GM12873 (cell line): Measurements from ENCODE around the gene ANKRD50.

Experiments
- TF ChIP-seq, protein P1 (sequence below): IDR thresholded peaks from 2 replicates; pipeline ENCODE4 v1.5.1; 2012; ENCODE audit warnings: low read depth, mild to moderate bottlenecking, moderate library complexity, low read length, control low read depth; ENCODE audit not compliant: insufficient read depth; ENCODE audit errors: missing control alignments

ANKRD50 gene

DNA sequence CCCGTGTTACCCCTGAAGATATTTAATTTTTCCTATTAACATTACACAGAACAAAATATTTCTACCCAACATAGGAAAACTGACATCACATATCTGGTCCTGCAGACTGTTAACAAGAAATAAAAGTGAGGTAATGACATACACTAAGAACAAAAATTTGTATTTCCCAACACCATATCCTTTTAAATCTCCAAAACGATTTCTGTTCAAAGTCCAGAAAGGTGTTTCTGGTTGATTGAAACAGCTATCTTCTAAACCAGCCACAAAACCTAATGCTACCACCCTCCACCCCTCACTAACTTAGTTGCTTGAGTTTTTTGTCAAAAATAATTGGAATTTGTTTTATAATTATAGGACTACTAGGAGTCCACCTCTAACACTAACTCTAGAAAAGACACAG is 7.1 kb downstream of the ANKRD50 start:
- TF ChIP-seq, protein P1, sequence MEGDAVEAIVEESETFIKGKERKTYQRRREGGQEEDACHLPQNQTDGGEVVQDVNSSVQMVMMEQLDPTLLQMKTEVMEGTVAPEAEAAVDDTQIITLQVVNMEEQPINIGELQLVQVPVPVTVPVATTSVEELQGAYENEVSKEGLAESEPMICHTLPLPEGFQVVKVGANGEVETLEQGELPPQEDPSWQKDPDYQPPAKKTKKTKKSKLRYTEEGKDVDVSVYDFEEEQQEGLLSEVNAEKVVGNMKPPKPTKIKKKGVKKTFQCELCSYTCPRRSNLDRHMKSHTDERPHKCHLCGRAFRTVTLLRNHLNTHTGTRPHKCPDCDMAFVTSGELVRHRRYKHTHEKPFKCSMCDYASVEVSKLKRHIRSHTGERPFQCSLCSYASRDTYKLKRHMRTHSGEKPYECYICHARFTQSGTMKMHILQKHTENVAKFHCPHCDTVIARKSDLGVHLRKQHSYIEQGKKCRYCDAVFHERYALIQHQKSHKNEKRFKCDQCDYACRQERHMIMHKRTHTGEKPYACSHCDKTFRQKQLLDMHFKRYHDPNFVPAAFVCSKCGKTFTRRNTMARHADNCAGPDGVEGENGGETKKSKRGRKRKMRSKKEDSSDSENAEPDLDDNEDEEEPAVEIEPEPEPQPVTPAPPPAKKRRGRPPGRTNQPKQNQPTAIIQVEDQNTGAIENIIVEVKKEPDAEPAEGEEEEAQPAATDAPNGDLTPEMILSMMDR, result no peak

DNA sequence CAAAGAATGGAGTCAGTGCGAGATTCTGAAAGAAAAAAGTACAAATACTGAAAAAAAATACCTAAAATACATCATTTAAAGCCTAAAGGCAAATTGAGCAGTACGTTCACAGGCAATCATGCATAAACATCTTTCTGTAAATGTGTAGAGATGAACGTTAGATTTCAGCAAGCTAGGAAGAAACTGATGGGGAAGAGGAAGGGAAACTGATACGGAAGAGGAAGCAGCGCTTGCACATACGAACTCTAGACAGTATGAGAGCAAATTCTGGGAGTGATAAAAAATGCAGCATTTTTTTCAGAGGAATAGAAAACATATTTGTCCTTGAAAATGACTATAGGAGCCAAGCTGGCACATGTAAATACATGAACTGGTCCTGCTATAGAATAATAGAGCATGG is 9.4 kb downstream of the ANKRD50 start:
- TF ChIP-seq, protein P1, result no peak

DNA sequence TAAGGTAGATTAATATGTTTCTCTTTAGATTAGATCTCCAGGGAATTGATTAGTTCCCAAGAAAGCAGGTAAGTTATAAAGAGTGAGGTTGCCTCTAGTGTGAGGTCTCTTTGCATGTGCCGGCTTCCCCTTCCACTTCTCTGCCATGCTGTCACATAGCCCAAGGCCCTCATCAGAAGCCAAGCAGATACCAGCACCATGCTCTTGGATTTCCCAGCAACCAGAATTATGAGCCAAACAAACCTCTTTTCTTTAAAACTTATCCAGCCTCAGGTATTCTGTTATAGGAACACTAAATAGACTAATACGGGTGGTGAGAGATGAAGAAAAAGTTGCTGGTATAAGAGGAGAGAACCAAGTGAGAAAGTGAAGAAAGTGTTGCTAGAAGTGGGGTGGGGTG is 15.1 kb downstream of the ANKRD50 start:
- TF ChIP-seq, protein P1, result no peak

DNA sequence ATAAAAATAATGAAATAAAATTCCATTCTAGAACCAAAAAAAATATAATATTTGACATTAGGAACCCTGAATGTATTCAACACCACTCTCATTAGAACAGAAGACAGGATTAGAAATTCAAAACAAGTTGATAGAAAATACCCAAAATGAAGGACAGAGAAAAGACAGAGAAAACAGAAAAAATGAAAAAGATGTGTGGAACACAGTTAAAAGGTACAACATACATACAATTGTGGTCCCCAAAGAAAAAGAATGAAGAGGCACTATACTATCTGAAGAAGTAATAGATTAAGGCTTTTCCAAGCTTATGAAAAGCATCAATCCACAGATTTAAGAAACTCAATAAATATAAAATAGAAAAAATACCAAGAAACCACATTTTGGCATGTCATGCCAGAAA is 16.4 kb downstream of the ANKRD50 start:
- TF ChIP-seq, protein P1, result no peak

DNA sequence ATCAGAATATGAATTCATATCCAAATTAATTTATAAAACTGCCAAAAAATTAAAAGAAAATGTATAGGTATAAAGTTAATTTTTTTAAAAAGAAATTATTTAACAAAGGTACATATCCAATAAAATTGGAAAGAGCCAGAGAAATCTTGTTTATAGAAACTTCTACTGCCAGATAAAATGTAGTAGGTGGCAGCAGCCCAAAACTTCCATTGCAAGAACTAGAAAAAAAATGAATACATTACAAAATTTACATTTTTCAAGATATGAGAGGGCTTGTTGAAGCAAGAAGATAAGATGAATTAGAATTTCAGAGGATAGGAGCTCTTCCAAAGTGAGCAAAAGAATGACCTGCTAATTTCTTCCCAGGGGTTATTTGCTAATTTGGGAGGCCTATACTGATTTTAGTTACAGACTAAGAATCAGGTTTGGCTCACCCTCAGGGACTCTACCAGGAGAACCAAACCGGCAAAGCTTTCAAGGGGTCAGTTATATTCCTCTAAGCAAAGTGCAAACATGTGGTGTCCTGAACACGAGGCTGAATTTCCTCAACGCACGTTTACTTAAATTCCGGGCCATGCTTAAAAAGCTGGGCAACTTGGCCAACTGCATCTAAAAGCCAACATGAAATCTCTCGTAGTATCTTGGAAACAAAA is 17.5 kb downstream of the ANKRD50 start:
- TF ChIP-seq, protein P1, result no peak

DNA sequence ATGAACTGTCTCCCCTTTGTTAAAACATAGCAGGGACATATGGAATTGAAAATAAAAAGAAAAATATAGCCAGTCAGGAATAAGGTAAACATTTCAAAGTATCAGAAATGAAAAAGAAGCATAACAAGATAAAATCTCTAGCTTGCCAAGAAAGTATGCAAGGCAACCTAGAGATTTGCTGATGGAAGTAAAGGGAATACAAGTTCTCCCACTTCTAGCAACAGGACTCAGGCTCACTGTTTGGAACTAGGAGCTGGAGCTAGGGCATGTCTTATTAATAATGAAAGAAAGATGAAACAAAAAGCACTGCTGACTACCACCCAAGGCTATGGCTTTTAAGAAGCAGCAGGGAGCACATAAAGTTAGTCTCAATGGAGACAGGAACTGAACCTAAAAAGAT is 18.2 kb downstream of the ANKRD50 start:
- TF ChIP-seq, protein P1, result no peak

DNA sequence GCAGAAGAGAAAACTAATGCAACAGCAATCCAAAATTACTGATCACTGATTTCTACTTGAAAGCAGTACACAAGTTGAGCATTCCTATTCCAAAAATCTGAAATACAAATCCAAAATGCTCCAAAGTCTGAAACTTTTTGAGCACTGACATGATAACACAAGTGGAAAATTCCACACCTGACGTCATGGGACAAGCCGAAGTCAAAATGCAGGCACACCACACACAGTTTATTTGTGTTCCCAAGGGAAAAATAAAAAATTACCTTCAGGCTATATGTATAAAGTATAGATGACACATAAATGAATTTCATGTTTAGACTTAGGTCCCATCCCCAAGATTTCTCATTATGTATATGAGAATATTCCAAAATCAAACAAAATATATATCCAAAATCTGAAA is 20.7 kb downstream of the ANKRD50 start:
- TF ChIP-seq, protein P1, result no peak
